Measurements from ENCODE around the gene WHAMM. TPM values are rescaled to one million over a fixed set of nuclear protein-coding genes. Genes with fewer than 3 reads are reported as not detected.

WHAMM gene
- total RNA-seq, 4 donors from 2014 or later: 8.8 to 12.2 (median 11.8) TPM

DNA sequence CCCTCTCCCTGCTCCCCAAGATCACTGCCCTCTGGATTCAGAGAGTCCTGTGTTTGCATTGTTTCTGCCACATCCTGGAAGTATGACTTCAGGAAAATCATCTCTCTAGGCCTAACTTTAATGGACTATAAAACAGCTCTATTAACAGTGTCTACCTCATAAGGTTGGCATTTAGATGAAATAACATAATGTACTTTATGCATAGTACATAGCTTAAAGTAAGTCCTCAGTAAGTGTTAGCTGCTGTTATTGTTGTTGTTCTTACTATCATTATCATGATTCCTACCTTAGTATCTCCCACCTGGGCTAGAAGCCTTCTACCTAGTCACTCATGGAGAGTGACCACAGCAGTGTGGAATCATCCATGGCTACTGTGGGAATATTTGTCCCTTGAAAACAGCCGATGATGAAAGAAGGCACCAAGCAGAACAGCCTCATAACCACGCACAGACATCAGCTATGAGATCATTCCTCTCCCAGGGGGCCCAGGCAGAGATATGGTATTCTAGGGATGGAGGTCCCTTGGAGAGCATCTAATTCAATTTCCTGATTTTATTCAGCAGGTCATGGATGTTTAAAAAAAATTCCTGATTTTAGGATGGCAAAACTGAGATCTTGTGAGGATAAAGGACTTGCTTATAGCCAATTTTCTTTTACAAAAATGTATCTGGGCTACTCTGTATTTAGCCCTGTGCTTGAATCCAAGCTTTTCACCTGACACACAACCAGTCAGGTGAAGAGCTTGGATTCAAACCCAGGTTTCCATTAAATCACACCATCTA lies 5.4 kb upstream of the WHAMM start:
- H3K27me3 ChIP-seq: no peaks in the 10 kb centered on the region
- H3K9me3 ChIP-seq: no peaks in the 10 kb centered on the region
- intact Hi-C loops (cut with DNase I): loop anchor here (5.0 kb wide), 1 partner anchor 52 kb away; no protein-coding TSS in a partner anchor
- H3K27ac ChIP-seq: peak overlapping the region; percentile 45 to 84 (median 81)
- TF ChIP-seq, protein P1, sequence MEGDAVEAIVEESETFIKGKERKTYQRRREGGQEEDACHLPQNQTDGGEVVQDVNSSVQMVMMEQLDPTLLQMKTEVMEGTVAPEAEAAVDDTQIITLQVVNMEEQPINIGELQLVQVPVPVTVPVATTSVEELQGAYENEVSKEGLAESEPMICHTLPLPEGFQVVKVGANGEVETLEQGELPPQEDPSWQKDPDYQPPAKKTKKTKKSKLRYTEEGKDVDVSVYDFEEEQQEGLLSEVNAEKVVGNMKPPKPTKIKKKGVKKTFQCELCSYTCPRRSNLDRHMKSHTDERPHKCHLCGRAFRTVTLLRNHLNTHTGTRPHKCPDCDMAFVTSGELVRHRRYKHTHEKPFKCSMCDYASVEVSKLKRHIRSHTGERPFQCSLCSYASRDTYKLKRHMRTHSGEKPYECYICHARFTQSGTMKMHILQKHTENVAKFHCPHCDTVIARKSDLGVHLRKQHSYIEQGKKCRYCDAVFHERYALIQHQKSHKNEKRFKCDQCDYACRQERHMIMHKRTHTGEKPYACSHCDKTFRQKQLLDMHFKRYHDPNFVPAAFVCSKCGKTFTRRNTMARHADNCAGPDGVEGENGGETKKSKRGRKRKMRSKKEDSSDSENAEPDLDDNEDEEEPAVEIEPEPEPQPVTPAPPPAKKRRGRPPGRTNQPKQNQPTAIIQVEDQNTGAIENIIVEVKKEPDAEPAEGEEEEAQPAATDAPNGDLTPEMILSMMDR (IDR thresholded peaks at IDR 0.05): no peak
- no peak for TF ChIP-seq POLR2A (IDR thresholded peaks at IDR 0.05)
- H3K4me3 ChIP-seq (replicated peaks in 1 of 3): no peak overlapping the region
- H3K4me1 ChIP-seq: peaks cover 14 to 34% of the 10 kb centered on the region in 2 donors
- 88 to 91% methylated on average over 2 of the region's 2 CpGs for WGBS, 2 donors
- DNase-seq: no peak
- no peaks in the 10 kb centered on the region for H3K36me3 ChIP-seq

DNA sequence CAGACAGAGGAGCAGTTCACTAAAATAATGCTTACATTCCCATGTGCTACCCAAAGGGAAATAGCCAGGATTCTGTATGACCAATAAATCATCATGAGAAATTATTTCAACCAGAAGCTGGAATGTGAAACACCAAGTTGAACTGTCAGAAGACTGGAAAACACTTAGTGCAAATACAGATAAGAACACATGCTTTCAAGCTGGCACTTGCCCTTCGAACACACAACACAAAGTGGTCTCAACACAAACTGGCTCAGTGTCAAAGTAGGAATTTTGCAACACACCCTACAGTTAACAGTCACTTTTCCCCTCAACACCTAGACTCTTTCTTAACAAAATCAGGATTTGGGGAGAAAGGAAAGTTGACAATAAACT lies 4.9 kb upstream of the WHAMM start:
- 33 to 36% methylated on average over 1 of the region's 1 CpG for WGBS, 2 donors
- Histone ChIP-seq H3K4me1 (peaks cover 15 to 36% of the 10 kb centered on the region in 2 donors), H3K27me3 (no peaks in the 10 kb centered on the region), H3K27ac (peak overlapping the region; percentile 45 to 84 (median 81)), H3K9me3 (no peaks in the 10 kb centered on the region), H3K4me3 (replicated peaks in 1 of 3) (no peak overlapping the region), H3K36me3 (no peaks in the 10 kb centered on the region)
- intact Hi-C loops (cut with DNase I): loop anchor here (5.0 kb wide), 1 partner anchor 52 kb away; no protein-coding TSS in a partner anchor
- TF ChIP-seq, protein P1 (IDR thresholded peaks at IDR 0.05): no peak
- TF ChIP-seq POLR2A (IDR thresholded peaks at IDR 0.05): no peak
- DNase-seq: peak in 1 of 2 donors; percentile 25

DNA sequence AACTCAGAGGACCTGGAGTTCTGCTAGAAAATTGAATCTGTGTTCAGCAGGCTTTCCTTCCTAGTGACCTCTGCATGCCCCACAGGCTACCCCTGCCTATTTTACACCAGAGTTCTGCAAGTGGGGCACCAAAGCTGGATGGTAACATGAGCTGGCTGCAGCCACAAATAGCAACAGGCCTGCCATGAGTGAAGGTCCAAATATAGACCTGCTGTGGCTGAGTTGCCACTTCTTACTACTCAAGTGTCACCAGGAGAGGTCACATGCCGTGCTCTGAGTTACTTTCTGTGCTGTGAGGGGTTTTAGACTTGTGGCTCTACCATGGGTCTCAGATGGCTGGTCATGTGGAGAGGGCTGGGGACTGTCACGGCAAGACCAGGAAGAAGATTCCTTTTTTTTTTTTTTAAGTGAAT lies 3.4 kb upstream of the WHAMM start, which contains the start of gene FSD2:
Gene FSD2 (minus strand): TSS at position 76 of the 413 bp plus-strand sequence. CDS start 18,679 bp downstream, outside the sequence.
- Histone ChIP-seq H3K9me3 (no peaks in the 10 kb centered on the region), H3K36me3 (no peaks in the 10 kb centered on the region), H3K27me3 (no peaks in the 10 kb centered on the region), H3K4me1 (peaks cover 15 to 36% of the 10 kb centered on the region in 2 donors), H3K27ac (peak within 1 kb of the TSS; percentile 78 to 84 (median 81)), H3K4me3 (replicated peaks in 1 of 3) (no peak within 1 kb of the TSS)
- TF ChIP-seq, protein P1 (IDR thresholded peaks at IDR 0.05): no peak
- TF ChIP-seq POLR2A (IDR thresholded peaks at IDR 0.05): peak in 1 of 2 donors; percentile 54
- 11 to 19% methylated on average over 2 of the region's 2 CpGs for WGBS, 2 donors
- DNase-seq: peak; percentile 89 to 90
- intact Hi-C loops (cut with DNase I): no loop called here

DNA sequence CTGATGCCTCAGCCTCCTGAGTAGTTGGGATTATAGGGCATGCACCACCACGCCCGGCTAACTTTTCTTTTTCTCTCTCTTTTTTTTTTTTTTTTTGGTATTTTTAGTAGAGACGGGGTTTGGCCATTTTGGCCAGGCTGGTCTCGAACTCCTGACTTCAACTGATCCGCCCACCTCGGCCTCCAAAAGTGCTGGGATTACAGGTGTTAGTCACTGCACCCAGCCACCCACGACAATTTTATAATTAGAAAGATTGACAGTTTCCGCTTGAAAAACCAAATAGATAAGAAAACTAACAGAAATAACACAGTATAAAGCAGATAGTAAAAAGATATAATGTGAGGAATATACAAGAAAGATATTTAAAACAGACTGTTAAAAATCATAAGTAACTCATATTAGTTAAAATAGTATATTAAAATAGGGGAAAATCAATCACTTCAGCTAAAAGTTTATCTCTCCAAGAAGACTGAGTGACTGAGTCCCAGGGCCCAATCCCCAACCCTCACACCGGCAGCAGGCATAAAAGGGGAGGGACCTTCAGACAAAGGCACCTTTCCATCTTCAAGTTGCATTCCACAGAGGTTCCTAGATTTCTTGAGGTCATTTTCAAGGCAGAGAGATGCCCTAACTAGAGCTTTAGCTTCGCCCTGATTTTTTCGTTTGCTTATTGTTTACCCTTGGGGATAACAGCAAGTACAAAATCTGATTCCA lies 1.4 kb upstream of the WHAMM start:
- Histone ChIP-seq H3K27me3 (no peaks in the 10 kb centered on the region), H3K4me3 (replicated peaks in 1 of 3) (no peak overlapping the region), H3K27ac (peak overlapping the region in 2 of 3 donors; percentile 99 to 100), H3K9me3 (no peaks in the 10 kb centered on the region), H3K4me1 (peaks cover 15 to 45% of the 10 kb centered on the region in 2 donors), H3K36me3 (no peaks in the 10 kb centered on the region)
- WGBS, 2 donors: 94% methylated on average over 11 of the region's 11 CpGs
- intact Hi-C loops (cut with DNase I): no loop called here
- DNase-seq: no peak
- TF ChIP-seq, protein P1 (IDR thresholded peaks at IDR 0.05): no peak
- TF ChIP-seq POLR2A (IDR thresholded peaks at IDR 0.05): no peak
